Naive B cell (primary cell): Measurements from ENCODE around the gene PPDPF. TPM values are rescaled to one million over a fixed set of nuclear protein-coding genes. Genes with fewer than 3 reads are reported as not detected.

Source experiments
- ATAC-seq, 2 donors: fragments of 150-1000 bp; cut with Tn5 transposase; 2 replicates each; pipeline ENCODE4 v1.10.0; 2021; ENCODE audit warnings: low read depth in 2 of 2, mild to moderate bottlenecking in 2 of 2, moderate library complexity in 2 of 2
- DNase-seq: peaks from one replicate; pipeline ENCODE4 v3.0.0; 2022
- H3K27ac Mint-ChIP-seq, 6 donors: one replicate each; pipeline ENCODE4 v1.8.0; 2020 to 2022; ENCODE audit warnings: mild to moderate bottlenecking in 6 of 6, mixed read lengths in 6 of 6, moderate library complexity in 5 of 6, inconsistent platforms in 2 of 6
- H3K27me3 Mint-ChIP-seq, 3 donors: one replicate each; pipeline ENCODE4 v1.8.0; 2021 to 2022; ENCODE audit warnings: mixed read lengths in 3 of 3, mild to moderate bottlenecking in 1 of 3
- H3K36me3 Mint-ChIP-seq, 2 donors: one replicate each; pipeline ENCODE4 v1.8.0; 2020 to 2022; ENCODE audit warnings: mixed read lengths in 2 of 2, inconsistent platforms in 1 of 2, mild to moderate bottlenecking in 1 of 2
- H3K4me1 Mint-ChIP-seq, 3 donors: one replicate each; pipeline ENCODE4 v1.8.0; 2020 to 2022; ENCODE audit warnings: mixed read lengths in 3 of 3, inconsistent platforms in 1 of 3, mild to moderate bottlenecking in 1 of 3, moderate library complexity in 1 of 3
- H3K4me3 Mint-ChIP-seq, 8 donors: one replicate each; pipeline ENCODE4 v1.8.0; 2020 to 2022; ENCODE audit warnings: mild to moderate bottlenecking in 8 of 8, mixed read lengths in 8 of 8, moderate library complexity in 8 of 8, inconsistent platforms in 2 of 8
- H3K9me3 Mint-ChIP-seq, 7 donors: one replicate each; pipeline ENCODE4 v1.8.0; 2020 to 2022; ENCODE audit warnings: mixed read lengths in 7 of 7, mild to moderate bottlenecking in 5 of 7, inconsistent platforms in 2 of 7, moderate library complexity in 1 of 7
- polyA plus RNA-seq, 6 donors: library from polyadenylated mRNA; unstranded; fragments of 300-500 nt; fragmentation: Illumina TruSeq; gene quantifications; one replicate each; pipeline ENCODE4 v1.2.3, GENCODE V29; 2021; ENCODE audit warnings: low read depth in 6 of 6

The PPDPF gene
- polyA plus RNA-seq, 6 donors from 2014 or later: 40.2 to 132 (median 67.5) TPM

- Mint-ChIP-seq H3K36me3 (peaks cover 0 to 14% of the 10 kb centered on the region in 2 donors), H3K27me3 (peaks cover 0 to 37% (median 28%) of the 10 kb centered on the region in 3 donors), H3K4me3 (no peak overlapping the region), H3K4me1 (peaks cover 0 to 5% (median 0%) of the 10 kb centered on the region in 3 donors), H3K9me3 (peaks cover 0 to 10% (median 0%) of the 10 kb centered on the region in 7 donors), H3K27ac (no peak overlapping the region)
- ATAC-seq (no peak), DNase-seq (no peak)
Observed at GRCh38 chr20:63491635-63492230, 28.8 kb upstream of the PPDPF start.

GRCh38 chr20:63492518-63492917 is 28.0 kb upstream of the PPDPF start:
- Mint-ChIP-seq H3K9me3 (peaks cover 0 to 10% (median 0%) of the 10 kb centered on the region in 7 donors), H3K27ac (no peak overlapping the region), H3K36me3 (peaks cover 0 to 14% of the 10 kb centered on the region in 2 donors), H3K4me3 (peak overlapping the region in 1 of 8 donors; percentile 76), H3K27me3 (peaks cover 3 to 40% (median 23%) of the 10 kb centered on the region in 3 donors), H3K4me1 (peaks cover under 1 to 7% (median 3%) of the 10 kb centered on the region in 3 donors)
- DNase-seq: no peak
- no peak for ATAC-seq

- Mint-ChIP-seq H3K9me3 (peaks cover 0 to 10% (median 0%) of the 10 kb centered on the region in 7 donors), H3K4me1 (peaks cover 3 to 7% (median 5%) of the 10 kb centered on the region in 3 donors), H3K27me3 (peaks cover 3 to 40% (median 21%) of the 10 kb centered on the region in 3 donors), H3K4me3 (peak overlapping the region in 1 of 8 donors; percentile 76), H3K36me3 (peaks cover 0 to 14% of the 10 kb centered on the region in 2 donors), H3K27ac (no peak overlapping the region)
- DNase-seq: no peak
- ATAC-seq: no peak
Observed at GRCh38 chr20:63492982-63493381, 27.6 kb upstream of the PPDPF start.

GRCh38 chr20:63493563-63494020 is 27.0 kb upstream of the PPDPF start:
- H3K36me3 Mint-ChIP-seq: peaks cover 0 to 14% of the 10 kb centered on the region in 2 donors
- H3K27me3 Mint-ChIP-seq: peaks cover 3 to 40% (median 21%) of the 10 kb centered on the region in 3 donors
- H3K4me1 Mint-ChIP-seq: peaks cover 3 to 8% (median 7%) of the 10 kb centered on the region in 3 donors
- ATAC-seq: no peak
- peak overlapping the region in 1 of 8 donors; percentile 33 for H3K4me3 Mint-ChIP-seq
- H3K27ac Mint-ChIP-seq: no peak overlapping the region
- H3K9me3 Mint-ChIP-seq: peaks cover 0 to 10% (median 0%) of the 10 kb centered on the region in 7 donors
- no peak for DNase-seq

GRCh38 chr20:63494084-63494419 is 26.5 kb upstream of the PPDPF start:
- Mint-ChIP-seq H3K36me3 (peaks cover 0 to 14% of the 10 kb centered on the region in 2 donors), H3K4me1 (peaks cover 3 to 8% (median 7%) of the 10 kb centered on the region in 3 donors), H3K9me3 (peaks cover 0 to 10% (median 0%) of the 10 kb centered on the region in 7 donors), H3K27me3 (peaks cover 3 to 40% (median 21%) of the 10 kb centered on the region in 3 donors), H3K27ac (no peak overlapping the region), H3K4me3 (no peak overlapping the region)
- DNase-seq (no peak), ATAC-seq (no peak)

- H3K4me3 Mint-ChIP-seq: no peak overlapping the region
- peaks cover 0 to 10% (median 0%) of the 10 kb centered on the region in 7 donors for H3K9me3 Mint-ChIP-seq
- peaks cover 3 to 8% (median 7%) of the 10 kb centered on the region in 3 donors for H3K4me1 Mint-ChIP-seq
- peaks cover 0 to 14% of the 10 kb centered on the region in 2 donors for H3K36me3 Mint-ChIP-seq
- no peak for ATAC-seq
- no peak overlapping the region for H3K27ac Mint-ChIP-seq
- H3K27me3 Mint-ChIP-seq: peaks cover 3 to 35% (median 21%) of the 10 kb centered on the region in 3 donors
- DNase-seq: no peak
Observed at GRCh38 chr20:63494420-63495166, 26.0 kb upstream of the PPDPF start.

GRCh38 chr20:63495167-63495720 is 25.3 kb upstream of the PPDPF start:
- no peak overlapping the region for H3K27ac Mint-ChIP-seq
- ATAC-seq (no peak), DNase-seq (no peak)
- H3K9me3 Mint-ChIP-seq: peaks cover 0 to 10% (median 0%) of the 10 kb centered on the region in 7 donors
- H3K36me3 Mint-ChIP-seq: peaks cover 0 to 14% of the 10 kb centered on the region in 2 donors
- H3K27me3 Mint-ChIP-seq: peaks cover 3 to 28% (median 21%) of the 10 kb centered on the region in 3 donors
- H3K4me1 Mint-ChIP-seq: peaks cover 3 to 8% (median 7%) of the 10 kb centered on the region in 3 donors
- H3K4me3 Mint-ChIP-seq: no peak overlapping the region

- Mint-ChIP-seq H3K27me3 (peaks cover 3 to 27% (median 21%) of the 10 kb centered on the region in 3 donors), H3K4me1 (peaks cover 3 to 8% (median 7%) of the 10 kb centered on the region in 3 donors), H3K9me3 (peaks cover 0 to 10% (median 0%) of the 10 kb centered on the region in 7 donors), H3K36me3 (peaks cover 0 to 14% of the 10 kb centered on the region in 2 donors), H3K4me3 (peak overlapping the region; percentile 23 to 88 (median 56)), H3K27ac (peak overlapping the region in 2 of 6 donors; percentile 28 to 36)
- ATAC-seq (peak; percentile 53 to 65), DNase-seq (peak; percentile 67)
Observed at GRCh38 chr20:63495741-63496595, 24.6 kb upstream of the PPDPF start.

GRCh38 chr20:63496596-63497120 is 23.9 kb upstream of the PPDPF start:
- Mint-ChIP-seq H3K9me3 (peaks cover 0 to 7% (median 0%) of the 10 kb centered on the region in 7 donors), H3K4me1 (peaks cover 6 to 8% (median 7%) of the 10 kb centered on the region in 3 donors), H3K27ac (no peak overlapping the region), H3K27me3 (peaks cover 7 to 26% (median 14%) of the 10 kb centered on the region in 3 donors), H3K36me3 (peaks cover 0 to 10% of the 10 kb centered on the region in 2 donors), H3K4me3 (peak overlapping the region in 5 of 8 donors; percentile 23 to 59 (median 47))
- no peak for DNase-seq
- no peak for ATAC-seq

GRCh38 chr20:63497138-63497945 is 23.2 kb upstream of the PPDPF start:
- peaks cover 0 to 4% (median 0%) of the 10 kb centered on the region in 7 donors for H3K9me3 Mint-ChIP-seq
- DNase-seq (no peak), ATAC-seq (no peak)
- no peak overlapping the region for H3K27ac Mint-ChIP-seq
- H3K4me1 Mint-ChIP-seq: peaks cover 6 to 8% (median 7%) of the 10 kb centered on the region in 3 donors
- peaks cover 7 to 26% (median 7%) of the 10 kb centered on the region in 3 donors for H3K27me3 Mint-ChIP-seq
- H3K36me3 Mint-ChIP-seq: peaks cover 0 to 3% of the 10 kb centered on the region in 2 donors
- H3K4me3 Mint-ChIP-seq: peak overlapping the region in 5 of 8 donors; percentile 25 to 66 (median 47)

GRCh38 chr20:63497946-63498935 is 22.3 kb upstream of the PPDPF start:
- H3K4me3 Mint-ChIP-seq: peak overlapping the region in 5 of 8 donors; percentile 25 to 77 (median 66)

More at GRCh38 chr20:63497946-63498935, 22.3 kb upstream of the PPDPF start:
- Mint-ChIP-seq H3K27ac (no peak overlapping the region), H3K36me3 (no peaks in the 10 kb centered on the region), H3K9me3 (no peaks in the 10 kb centered on the region), H3K27me3 (peaks cover 0 to 26% (median 7%) of the 10 kb centered on the region in 3 donors), H3K4me1 (peaks cover 6 to 8% (median 7%) of the 10 kb centered on the region in 3 donors)
- no peak for ATAC-seq
- DNase-seq: no peak
